HepG2 (cell line): ENCODE measurements around the gene AUP1. TPM values are rescaled to one million over a fixed set of nuclear protein-coding genes. Genes with fewer than 3 reads are reported as not detected.

ENCODE experiments used
- ASH2L ChIP-seq: fragments of 300-600, 200-600 bp; sonication (generic); IDR thresholded peaks from 2 replicates; pipeline ENCODE4 v1.7.0; 2017; ENCODE audit warnings: low read depth, mild to moderate bottlenecking, moderate library complexity, mixed read lengths, low read length; ENCODE audit not compliant: insufficient read length
- EHMT2 ChIP-seq: fragments of 200-600 bp; sonication (generic); IDR thresholded peaks from 2 replicates; pipeline ENCODE4 v1.7.0; 2017; ENCODE audit warnings: antibody characterized with exemption, low read depth, low read length, borderline replicate concordance
- HOXA7 ChIP-seq: sonication (generic); formaldehyde crosslinking; IDR thresholded peaks from 2 replicates; pipeline ENCODE4 v1.8.1; 2022; ENCODE audit warnings: mild to moderate bottlenecking, missing genetic modification reagents, moderate library complexity
- NCOR1 ChIP-seq: fragments of 200-600 bp; sonication (generic); IDR thresholded peaks from 2 replicates; pipeline ENCODE4 v1.7.0; 2017; ENCODE audit warnings: antibody characterized with exemption, low read length, borderline replicate concordance
- NFKB2 ChIP-seq: sonication (generic); formaldehyde crosslinking; IDR thresholded peaks from 2 replicates; pipeline ENCODE4 v1.4.0; 2020; ENCODE audit warnings: missing genetic modification reagents, borderline replicate concordance
- PRMT3 ChIP-seq: sonication (generic); formaldehyde crosslinking; IDR thresholded peaks from 2 replicates; pipeline ENCODE4 v1.8.1; 2022; ENCODE audit warnings: low read depth, mild to moderate bottlenecking, moderate library complexity, missing genetic modification reagents, borderline replicate concordance
- RBM39 ChIP-seq: fragments of 200-400 bp; formaldehyde crosslinking; IDR thresholded peaks from one replicate; pipeline ENCODE4 v1.6.1; 2018; ENCODE audit warnings: antibody characterized with exemption, mild to moderate bottlenecking, low read depth, low read length; ENCODE audit not compliant: poor library complexity, severe bottlenecking
- TBL1XR1 ChIP-seq: fragments of 150-350 bp; IDR thresholded peaks from 2 replicates; pipeline ENCODE4 v1.6.1; 2014; ENCODE audit warnings: borderline replicate concordance, low read length; ENCODE audit not compliant: partially characterized antibody
- TCF7L2 ChIP-seq: IDR thresholded peaks from 2 replicates; pipeline ENCODE4 v1.6.1; 2011; ENCODE audit warnings: mild to moderate bottlenecking, low read depth, low read length, moderate library complexity
- ZBTB8A ChIP-seq: sonication (generic); formaldehyde crosslinking; IDR thresholded peaks from 2 replicates; pipeline ENCODE4 v1.4.0; 2020; ENCODE audit warnings: mild to moderate bottlenecking, low read depth, missing genetic modification reagents, borderline replicate concordance
- ZNF256 ChIP-seq: sonication (generic); formaldehyde crosslinking; conservative IDR thresholded peaks from 2 replicates; pipeline ENCODE4 v1.4.0; 2020; ENCODE audit warnings: missing genetic modification reagents
- ZNF589 ChIP-seq: sonication (generic); formaldehyde crosslinking; conservative IDR thresholded peaks from 2 replicates; pipeline ENCODE4 v1.8.0; 2022; ENCODE audit warnings: mild to moderate bottlenecking, moderate library complexity, missing genetic modification reagents
- ZNF709 ChIP-seq: sonication (generic); formaldehyde crosslinking; IDR thresholded peaks from 2 replicates; pipeline ENCODE4 v1.5.0; 2020; ENCODE audit warnings: mild to moderate bottlenecking, missing genetic modification reagents
- ZNF768 ChIP-seq: sonication (generic); formaldehyde crosslinking; IDR thresholded peaks from 2 replicates; pipeline ENCODE4 v1.4.0; 2020; ENCODE audit warnings: missing genetic modification reagents
- ZNF883 ChIP-seq: sonication (generic); formaldehyde crosslinking; IDR thresholded peaks from 2 replicates; pipeline ENCODE4 v1.5.1; 2020; ENCODE audit warnings: mild to moderate bottlenecking, missing genetic modification reagents; ENCODE audit errors: not compliant biosample characterization
- polyA plus RNA-seq, 8 experiments: library from polyadenylated mRNA; depleted of rRNA in 3 of 8; stranded (reverse) in 7 of 8; unstranded in 1 of 8; fragments of >200 nt; fragmentation: Illumina TruSeq in 4 of 8; extraction: Trizol in 4 of 8; gene quantifications; 2 replicates each; pipeline versions ENCODE4 v1.2.1 to v1.2.3, GENCODE V29; 2011 to 2016; ENCODE audit warnings: low read depth in 4 of 8, missing spikeins in 1 of 8, mixed read lengths in 1 of 8; ENCODE audit not compliant: insufficient read depth in 1 of 8
- total RNA-seq, 5 experiments: library from RNA; depleted of rRNA; stranded (reverse); fragments of >200 nt; fragmentation: Illumina TruSeq; extraction: Trizol; gene quantifications; 2 replicates each; pipeline ENCODE4 v1.2.3, GENCODE V29; 2016; ENCODE audit warnings: low read depth in 1 of 5
- TF ChIP-seq, protein P1 (sequence below): IDR thresholded peaks from 2 replicates; pipeline ENCODE4 v1.6.1; 2016; ENCODE audit warnings: low read depth, control low read depth
- TF ChIP-seq, protein P2 (sequence below): sonication (generic); formaldehyde crosslinking; IDR thresholded peaks from 2 replicates; pipeline ENCODE4 v1.4.0; 2020; ENCODE audit warnings: missing genetic modification reagents, borderline replicate concordance
- TF ChIP-seq, protein P3 (sequence below): sonication (generic); formaldehyde crosslinking; IDR thresholded peaks from 2 replicates; pipeline ENCODE4 v1.5.0; 2020; ENCODE audit warnings: missing genetic modification reagents, mild to moderate bottlenecking, borderline replicate concordance
- TF ChIP-seq, protein P4 (sequence below): fragments of 450-650 bp; IDR thresholded peaks from 2 replicates; pipeline ENCODE4 v1.6.1; 2016
- TF ChIP-seq, protein P5 (sequence below): sonication (generic); formaldehyde crosslinking; IDR thresholded peaks from 2 replicates; pipeline ENCODE4 v1.5.0; 2020; ENCODE audit warnings: missing genetic modification reagents

AUP1 gene
- total and polyA plus RNA-seq, 2 of the 13 experiments (the other 11 are each of a cell fraction or from before 2014, with no cell fraction given): 174 to 267 TPM

DNA sequence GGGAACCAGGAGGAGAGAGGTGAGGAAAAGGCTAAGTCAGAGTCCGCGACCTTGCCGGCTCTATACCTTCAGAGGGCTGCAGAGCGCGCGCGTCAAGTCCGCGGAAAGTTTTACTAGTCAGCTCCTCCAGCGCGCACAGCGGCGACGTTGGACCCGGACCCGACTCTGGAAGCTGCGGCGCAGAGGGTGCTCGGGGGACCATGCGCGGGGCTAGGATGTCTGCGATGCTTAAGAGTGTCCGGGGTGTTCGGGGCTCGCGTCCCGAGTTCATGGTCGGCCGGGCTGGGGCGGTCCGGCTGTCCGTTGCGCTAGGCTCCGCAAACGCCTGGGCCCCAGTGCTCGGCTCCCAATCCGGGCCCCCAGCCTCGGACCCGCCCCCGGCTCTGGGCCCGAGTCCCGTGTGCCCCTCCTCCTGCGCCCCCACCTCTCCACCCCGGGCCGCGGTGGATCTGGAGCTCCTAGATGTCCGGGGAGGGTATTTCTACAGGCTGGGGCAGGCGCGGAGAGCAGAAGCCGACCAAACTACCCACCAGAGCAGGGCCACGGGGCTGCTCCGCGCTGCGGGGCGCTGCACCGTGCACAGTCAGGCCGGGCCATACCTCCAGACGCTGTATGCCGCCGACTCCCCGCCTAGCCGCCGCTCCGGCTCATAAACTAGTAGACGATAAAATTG is 30.1 kb downstream of the AUP1 start, which contains the start of gene LBX2 (continued):
- no peak for TF ChIP-seq ZNF768 (CRISPR knock-in tag)
- no peak for TF ChIP-seq ZNF883 (CRISPR knock-in tag)
- no peak for TF ChIP-seq TCF7L2
- TF ChIP-seq PRMT3 (CRISPR knock-in tag): no peak
- TF ChIP-seq, protein P1, sequence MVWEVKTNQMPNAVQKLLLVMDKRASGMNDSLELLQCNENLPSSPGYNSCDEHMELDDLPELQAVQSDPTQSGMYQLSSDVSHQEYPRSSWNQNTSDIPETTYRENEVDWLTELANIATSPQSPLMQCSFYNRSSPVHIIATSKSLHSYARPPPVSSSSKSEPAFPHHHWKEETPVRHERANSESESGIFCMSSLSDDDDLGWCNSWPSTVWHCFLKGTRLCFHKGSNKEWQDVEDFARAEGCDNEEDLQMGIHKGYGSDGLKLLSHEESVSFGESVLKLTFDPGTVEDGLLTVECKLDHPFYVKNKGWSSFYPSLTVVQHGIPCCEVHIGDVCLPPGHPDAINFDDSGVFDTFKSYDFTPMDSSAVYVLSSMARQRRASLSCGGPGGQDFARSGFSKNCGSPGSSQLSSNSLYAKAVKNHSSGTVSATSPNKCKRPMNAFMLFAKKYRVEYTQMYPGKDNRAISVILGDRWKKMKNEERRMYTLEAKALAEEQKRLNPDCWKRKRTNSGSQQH (CRISPR knock-in tag): no peak
- TF ChIP-seq RBM39: no peak
- no peak for TF ChIP-seq EHMT2
- TF ChIP-seq HOXA7 (CRISPR knock-in tag): no peak
- no peak for TF ChIP-seq ZBTB8A (CRISPR knock-in tag)
- TF ChIP-seq, protein P2, sequence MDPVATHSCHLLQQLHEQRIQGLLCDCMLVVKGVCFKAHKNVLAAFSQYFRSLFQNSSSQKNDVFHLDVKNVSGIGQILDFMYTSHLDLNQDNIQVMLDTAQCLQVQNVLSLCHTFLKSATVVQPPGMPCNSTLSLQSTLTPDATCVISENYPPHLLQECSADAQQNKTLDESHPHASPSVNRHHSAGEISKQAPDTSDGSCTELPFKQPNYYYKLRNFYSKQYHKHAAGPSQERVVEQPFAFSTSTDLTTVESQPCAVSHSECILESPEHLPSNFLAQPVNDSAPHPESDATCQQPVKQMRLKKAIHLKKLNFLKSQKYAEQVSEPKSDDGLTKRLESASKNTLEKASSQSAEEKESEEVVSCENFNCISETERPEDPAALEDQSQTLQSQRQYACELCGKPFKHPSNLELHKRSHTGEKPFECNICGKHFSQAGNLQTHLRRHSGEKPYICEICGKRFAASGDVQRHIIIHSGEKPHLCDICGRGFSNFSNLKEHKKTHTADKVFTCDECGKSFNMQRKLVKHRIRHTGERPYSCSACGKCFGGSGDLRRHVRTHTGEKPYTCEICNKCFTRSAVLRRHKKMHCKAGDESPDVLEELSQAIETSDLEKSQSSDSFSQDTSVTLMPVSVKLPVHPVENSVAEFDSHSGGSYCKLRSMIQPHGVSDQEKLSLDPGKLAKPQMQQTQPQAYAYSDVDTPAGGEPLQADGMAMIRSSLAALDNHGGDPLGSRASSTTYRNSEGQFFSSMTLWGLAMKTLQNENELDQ (CRISPR knock-in tag): no peak
- TF ChIP-seq, protein P3, sequence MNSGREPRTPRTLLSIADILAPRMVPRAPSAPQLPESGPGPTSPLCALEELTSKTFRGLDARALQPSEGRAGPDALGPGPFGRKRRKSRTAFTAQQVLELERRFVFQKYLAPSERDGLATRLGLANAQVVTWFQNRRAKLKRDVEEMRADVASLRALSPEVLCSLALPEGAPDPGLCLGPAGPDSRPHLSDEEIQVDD (CRISPR knock-in tag): no peak
- no peak; the same call in 1 of the 2 replicates for TF ChIP-seq ZNF709 (CRISPR knock-in tag)
- no peak for TF ChIP-seq ASH2L
- no peak for TF ChIP-seq TBL1XR1
- TF ChIP-seq, protein P4, sequence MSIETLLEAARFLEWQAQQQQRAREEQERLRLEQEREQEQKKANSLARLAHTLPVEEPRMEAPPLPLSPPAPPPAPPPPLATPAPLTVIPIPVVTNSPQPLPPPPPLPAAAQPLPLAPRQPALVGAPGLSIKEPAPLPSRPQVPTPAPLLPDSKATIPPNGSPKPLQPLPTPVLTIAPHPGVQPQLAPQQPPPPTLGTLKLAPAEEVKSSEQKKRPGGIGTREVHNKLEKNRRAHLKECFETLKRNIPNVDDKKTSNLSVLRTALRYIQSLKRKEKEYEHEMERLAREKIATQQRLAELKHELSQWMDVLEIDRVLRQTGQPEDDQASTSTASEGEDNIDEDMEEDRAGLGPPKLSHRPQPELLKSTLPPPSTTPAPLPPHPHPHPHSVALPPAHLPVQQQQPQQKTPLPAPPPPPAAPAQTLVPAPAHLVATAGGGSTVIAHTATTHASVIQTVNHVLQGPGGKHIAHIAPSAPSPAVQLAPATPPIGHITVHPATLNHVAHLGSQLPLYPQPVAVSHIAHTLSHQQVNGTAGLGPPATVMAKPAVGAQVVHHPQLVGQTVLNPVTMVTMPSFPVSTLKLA: no peak
- TF ChIP-seq NFKB2 (CRISPR knock-in tag): no peak
- no peak for TF ChIP-seq NCOR1
- TF ChIP-seq, protein P5, sequence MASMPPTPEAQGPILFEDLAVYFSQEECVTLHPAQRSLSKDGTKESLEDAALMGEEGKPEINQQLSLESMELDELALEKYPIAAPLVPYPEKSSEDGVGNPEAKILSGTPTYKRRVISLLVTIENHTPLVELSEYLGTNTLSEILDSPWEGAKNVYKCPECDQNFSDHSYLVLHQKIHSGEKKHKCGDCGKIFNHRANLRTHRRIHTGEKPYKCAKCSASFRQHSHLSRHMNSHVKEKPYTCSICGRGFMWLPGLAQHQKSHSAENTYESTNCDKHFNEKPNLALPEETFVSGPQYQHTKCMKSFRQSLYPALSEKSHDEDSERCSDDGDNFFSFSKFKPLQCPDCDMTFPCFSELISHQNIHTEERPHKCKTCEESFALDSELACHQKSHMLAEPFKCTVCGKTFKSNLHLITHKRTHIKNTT: no peak
- no peak for TF ChIP-seq ZNF256 (CRISPR knock-in tag)
- no peak for TF ChIP-seq ZNF589 (CRISPR knock-in tag)
